ENCODE results near the gene KIRREL3.

DNA sequence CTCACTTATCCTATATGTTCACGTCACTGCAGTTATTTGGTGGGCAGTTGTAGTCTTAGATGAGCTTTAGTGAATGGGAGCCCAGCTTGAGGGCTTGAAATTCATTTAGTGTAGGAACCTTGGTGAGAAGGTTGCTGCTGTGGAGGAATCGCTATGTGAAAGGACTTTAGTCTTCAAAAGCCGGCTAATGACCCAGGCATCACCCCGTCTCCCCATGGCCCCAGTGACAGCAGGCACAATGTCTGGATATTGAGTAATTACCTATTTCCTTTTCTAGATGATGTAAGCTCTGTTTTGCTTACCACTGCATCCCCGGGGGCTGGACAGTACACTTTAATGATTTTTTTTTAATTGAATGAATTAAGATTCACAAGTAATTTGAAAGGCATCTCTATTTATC, 361.9 kb downstream of the KIRREL3 start:
- TF ChIP-seq, protein P1, sequence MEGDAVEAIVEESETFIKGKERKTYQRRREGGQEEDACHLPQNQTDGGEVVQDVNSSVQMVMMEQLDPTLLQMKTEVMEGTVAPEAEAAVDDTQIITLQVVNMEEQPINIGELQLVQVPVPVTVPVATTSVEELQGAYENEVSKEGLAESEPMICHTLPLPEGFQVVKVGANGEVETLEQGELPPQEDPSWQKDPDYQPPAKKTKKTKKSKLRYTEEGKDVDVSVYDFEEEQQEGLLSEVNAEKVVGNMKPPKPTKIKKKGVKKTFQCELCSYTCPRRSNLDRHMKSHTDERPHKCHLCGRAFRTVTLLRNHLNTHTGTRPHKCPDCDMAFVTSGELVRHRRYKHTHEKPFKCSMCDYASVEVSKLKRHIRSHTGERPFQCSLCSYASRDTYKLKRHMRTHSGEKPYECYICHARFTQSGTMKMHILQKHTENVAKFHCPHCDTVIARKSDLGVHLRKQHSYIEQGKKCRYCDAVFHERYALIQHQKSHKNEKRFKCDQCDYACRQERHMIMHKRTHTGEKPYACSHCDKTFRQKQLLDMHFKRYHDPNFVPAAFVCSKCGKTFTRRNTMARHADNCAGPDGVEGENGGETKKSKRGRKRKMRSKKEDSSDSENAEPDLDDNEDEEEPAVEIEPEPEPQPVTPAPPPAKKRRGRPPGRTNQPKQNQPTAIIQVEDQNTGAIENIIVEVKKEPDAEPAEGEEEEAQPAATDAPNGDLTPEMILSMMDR (IDR thresholded peaks at IDR 0.05; ENCODE audit: insufficient read depth, low read length): no peak
- TF ChIP-seq, protein P2, sequence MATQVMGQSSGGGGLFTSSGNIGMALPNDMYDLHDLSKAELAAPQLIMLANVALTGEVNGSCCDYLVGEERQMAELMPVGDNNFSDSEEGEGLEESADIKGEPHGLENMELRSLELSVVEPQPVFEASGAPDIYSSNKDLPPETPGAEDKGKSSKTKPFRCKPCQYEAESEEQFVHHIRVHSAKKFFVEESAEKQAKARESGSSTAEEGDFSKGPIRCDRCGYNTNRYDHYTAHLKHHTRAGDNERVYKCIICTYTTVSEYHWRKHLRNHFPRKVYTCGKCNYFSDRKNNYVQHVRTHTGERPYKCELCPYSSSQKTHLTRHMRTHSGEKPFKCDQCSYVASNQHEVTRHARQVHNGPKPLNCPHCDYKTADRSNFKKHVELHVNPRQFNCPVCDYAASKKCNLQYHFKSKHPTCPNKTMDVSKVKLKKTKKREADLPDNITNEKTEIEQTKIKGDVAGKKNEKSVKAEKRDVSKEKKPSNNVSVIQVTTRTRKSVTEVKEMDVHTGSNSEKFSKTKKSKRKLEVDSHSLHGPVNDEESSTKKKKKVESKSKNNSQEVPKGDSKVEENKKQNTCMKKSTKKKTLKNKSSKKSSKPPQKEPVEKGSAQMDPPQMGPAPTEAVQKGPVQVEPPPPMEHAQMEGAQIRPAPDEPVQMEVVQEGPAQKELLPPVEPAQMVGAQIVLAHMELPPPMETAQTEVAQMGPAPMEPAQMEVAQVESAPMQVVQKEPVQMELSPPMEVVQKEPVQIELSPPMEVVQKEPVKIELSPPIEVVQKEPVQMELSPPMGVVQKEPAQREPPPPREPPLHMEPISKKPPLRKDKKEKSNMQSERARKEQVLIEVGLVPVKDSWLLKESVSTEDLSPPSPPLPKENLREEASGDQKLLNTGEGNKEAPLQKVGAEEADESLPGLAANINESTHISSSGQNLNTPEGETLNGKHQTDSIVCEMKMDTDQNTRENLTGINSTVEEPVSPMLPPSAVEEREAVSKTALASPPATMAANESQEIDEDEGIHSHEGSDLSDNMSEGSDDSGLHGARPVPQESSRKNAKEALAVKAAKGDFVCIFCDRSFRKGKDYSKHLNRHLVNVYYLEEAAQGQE (IDR thresholded peaks at IDR 0.05; ENCODE audit: insufficient replicate concordance, low read depth): no peak
- no peak for TF ChIP-seq POLR2AphosphoS5 (IDR thresholded peaks at IDR 0.05; ENCODE audit: low read depth)

All from HL-60 (cell line).